OCI-LY7 (cell line): ENCODE measurements around the gene MTSS2. TPM values are rescaled to one million over a fixed set of nuclear protein-coding genes. Genes with fewer than 3 reads are reported as not detected.

Experiments used
- BruUV-seq: library from RNA; stranded (reverse); fragments of 400-500 nt; replicated peaks from 2 replicates; lab custom pipeline; 2021; lab: Mats Ljungman, UMichigan
- CTCF ChIA-PET: fragments of 300-600 bp; sonication (Branson Sonifier 250); formaldehyde crosslinking; loops from one replicate; lab custom pipeline; 2022; ENCODE audit warnings: antibody characterized with exemption; ENCODE audit not compliant: unreplicated experiment; lab: Charles Lee
- POLR2A ChIA-PET: fragments of 300-600 bp; sonication (Branson Sonifier 250); formaldehyde crosslinking; loops from one replicate; lab custom pipeline; 2022; ENCODE audit warnings: antibody characterized with exemption; lab: Charles Lee
- DNase-seq: peaks from one replicate; pipeline ENCODE4 v3.0.0-alpha.2; 2015; ENCODE audit warnings: low spot score
- H2AFZ ChIP-seq: fragments of 200-600 bp; sonication (generic), shearing (Covaris generic); 2 replicates; pipeline ENCODE4 v1.6.1; 2014; ENCODE audit warnings: mild to moderate bottlenecking, antibody characterized with exemption, low read length, moderate library complexity
- H3K27ac ChIP-seq: fragments of 200-600 bp; sonication (generic); 2 replicates; pipeline ENCODE4 v1.5.1; 2014; ENCODE audit warnings: mixed run types, low read depth, mild to moderate bottlenecking, moderate library complexity, low read length, inconsistent platforms; ENCODE audit not compliant: poor library complexity, severe bottlenecking
- H3K36me3 ChIP-seq: fragments of 200-600 bp; sonication (generic); 2 replicates; pipeline ENCODE4 v1.6.1; 2014; ENCODE audit warnings: mild to moderate bottlenecking, antibody characterized with exemption, low read length, moderate library complexity, mixed read lengths; ENCODE audit not compliant: insufficient read depth
- H3K4me1 ChIP-seq: fragments of 200-600 bp; sonication (generic); 2 replicates; pipeline ENCODE4 v1.5.1; 2014; ENCODE audit warnings: mild to moderate bottlenecking, low read length; ENCODE audit not compliant: insufficient read depth, poor library complexity, severe bottlenecking
- H3K4me2 ChIP-seq: fragments of 200-600 bp; sonication (generic); 2 replicates; pipeline ENCODE4 v1.6.1; 2014; ENCODE audit warnings: mild to moderate bottlenecking, low read length
- H3K4me3 ChIP-seq: fragments of 200-600 bp; sonication (generic); 2 replicates; pipeline ENCODE4 v1.5.1; 2014; ENCODE audit warnings: mild to moderate bottlenecking, low read depth, low read length; ENCODE audit not compliant: poor library complexity, severe bottlenecking
- H3K79me2 ChIP-seq: fragments of 200-600 bp; sonication (generic); 2 replicates; pipeline ENCODE4 v1.6.1; 2016; ENCODE audit warnings: low read depth, mild to moderate bottlenecking, low read length, moderate library complexity, mixed read lengths; ENCODE audit not compliant: insufficient read depth
- H3K9me2 ChIP-seq: fragments of 200-600 bp; sonication (generic); 2 replicates; pipeline ENCODE4 v1.6.1; 2016; ENCODE audit warnings: mild to moderate bottlenecking, low read length, mixed read lengths; ENCODE audit not compliant: insufficient read depth
- H3K9me3 ChIP-seq: fragments of 200-600 bp; sonication (generic); 2 replicates; pipeline ENCODE4 v1.6.1; 2014; ENCODE audit warnings: mild to moderate bottlenecking, mixed run types, low read length, mixed read lengths
- H4K20me1 ChIP-seq: fragments of 200-600 bp; sonication (generic); 2 replicates; pipeline ENCODE4 v1.6.1; 2014; ENCODE audit warnings: mild to moderate bottlenecking, antibody characterized with exemption, low read length, moderate library complexity, mixed read lengths; ENCODE audit not compliant: insufficient read depth
- EZH2phosphoT487 ChIP-seq: fragments of 200-600 bp; sonication (generic); IDR thresholded peaks from 2 replicates; pipeline ENCODE4 v1.6.1; 2018; ENCODE audit warnings: low read depth, borderline replicate concordance, mild to moderate bottlenecking, mixed run types, antibody characterized with exemption, low read length, moderate library complexity, mixed read lengths
- intact Hi-C: fragments of 100-400 bp; cut with micrococcal nuclease; formaldehyde crosslinking; loops from one replicate; pipeline ENCODE4 v1.10.0; 2022; ENCODE audit not compliant: unreplicated experiment
- total RNA-seq, 2 experiments: library from RNA; depleted of rRNA in 1 of 2; stranded (reverse); fragments of >200 nt in 1 of 2; shearing (Covaris generic) in 1 of 2; gene quantifications; 2 replicates each; pipeline ENCODE4 v1.2.3, GENCODE V29; 2014 to 2022
- TF ChIP-seq, protein P1 (sequence below): fragments of 200-600 bp; sonication (generic); conservative IDR thresholded peaks from 2 replicates; pipeline ENCODE4 v1.5.1; 2014; ENCODE audit warnings: mild to moderate bottlenecking, antibody characterized with exemption, low read length, moderate library complexity, mixed read lengths

MTSS2 gene
- total RNA-seq, 2 experiments from 2014 or later, result 0.17 to 0.19 TPM

DNA sequence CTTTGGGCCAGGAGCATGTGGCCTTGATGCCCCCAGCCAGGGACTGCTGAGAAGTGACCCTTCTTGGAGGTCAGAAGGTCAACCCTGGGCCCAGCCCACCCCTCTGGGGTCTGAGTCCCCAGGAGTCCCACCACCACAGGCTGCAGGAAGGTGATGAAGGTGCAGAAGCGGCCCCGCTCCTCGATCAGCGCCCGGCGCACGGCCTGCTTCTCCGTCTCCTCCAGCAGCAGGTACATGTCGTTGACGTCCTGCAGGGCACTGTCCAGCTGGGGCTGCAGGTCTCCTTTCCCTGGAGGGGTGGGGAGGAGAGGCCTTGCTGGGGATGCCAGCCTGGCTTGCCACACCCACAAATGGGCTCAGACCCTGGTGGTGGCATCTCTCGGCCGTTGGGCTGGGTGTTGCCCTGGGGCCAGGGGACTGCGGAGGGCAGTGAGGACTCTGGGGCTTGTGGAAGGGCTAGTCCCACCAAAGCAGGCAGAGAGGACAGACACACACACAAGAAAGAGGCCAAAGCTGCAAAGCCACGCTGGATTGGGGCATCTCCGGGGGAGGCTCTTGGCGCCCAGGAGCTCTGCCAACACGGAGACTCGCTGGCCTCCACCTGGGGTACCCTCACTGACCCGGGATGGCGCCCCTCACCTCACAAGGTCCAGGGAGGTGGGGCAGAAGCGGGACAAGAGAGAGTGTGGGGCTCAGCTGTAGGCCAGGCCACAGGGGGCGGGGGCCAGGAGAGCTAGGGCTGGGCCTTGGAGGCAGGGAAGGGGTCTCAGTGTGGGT, 7.5 kb downstream of the MTSS2 start:
- H4K20me1 ChIP-seq, result no peaks in the 10 kb centered on the region
- no peaks in the 10 kb centered on the region for H3K79me2 ChIP-seq
- TF ChIP-seq, protein P1, sequence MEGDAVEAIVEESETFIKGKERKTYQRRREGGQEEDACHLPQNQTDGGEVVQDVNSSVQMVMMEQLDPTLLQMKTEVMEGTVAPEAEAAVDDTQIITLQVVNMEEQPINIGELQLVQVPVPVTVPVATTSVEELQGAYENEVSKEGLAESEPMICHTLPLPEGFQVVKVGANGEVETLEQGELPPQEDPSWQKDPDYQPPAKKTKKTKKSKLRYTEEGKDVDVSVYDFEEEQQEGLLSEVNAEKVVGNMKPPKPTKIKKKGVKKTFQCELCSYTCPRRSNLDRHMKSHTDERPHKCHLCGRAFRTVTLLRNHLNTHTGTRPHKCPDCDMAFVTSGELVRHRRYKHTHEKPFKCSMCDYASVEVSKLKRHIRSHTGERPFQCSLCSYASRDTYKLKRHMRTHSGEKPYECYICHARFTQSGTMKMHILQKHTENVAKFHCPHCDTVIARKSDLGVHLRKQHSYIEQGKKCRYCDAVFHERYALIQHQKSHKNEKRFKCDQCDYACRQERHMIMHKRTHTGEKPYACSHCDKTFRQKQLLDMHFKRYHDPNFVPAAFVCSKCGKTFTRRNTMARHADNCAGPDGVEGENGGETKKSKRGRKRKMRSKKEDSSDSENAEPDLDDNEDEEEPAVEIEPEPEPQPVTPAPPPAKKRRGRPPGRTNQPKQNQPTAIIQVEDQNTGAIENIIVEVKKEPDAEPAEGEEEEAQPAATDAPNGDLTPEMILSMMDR, result no peak
- TF ChIP-seq EZH2phosphoT487, result no peak
- H3K36me3 ChIP-seq, result no peaks in the 10 kb centered on the region
- ChIA-PET CTCF (no interaction called here), POLR2A (interaction anchor here (0.5 to 0.6 kb wide), 2 partner anchors 11 to 814 kb away, joined by 3 read pairs; no protein-coding TSS in a partner anchor)
- BruUV-seq, result no TSS peak
- DNase-seq, result no peak
- H3K4me3 ChIP-seq, result no peak overlapping the region
- H3K9me2 ChIP-seq, result no peaks in the 10 kb centered on the region
- intact Hi-C loops, result no loop called here
- no peaks in the 10 kb centered on the region for H3K4me1 ChIP-seq
- H2AFZ ChIP-seq, result no peak overlapping the region
- H3K9me3 ChIP-seq, result no peaks in the 10 kb centered on the region
- no peak overlapping the region for H3K27ac ChIP-seq
- no peak overlapping the region for H3K4me2 ChIP-seq

DNA sequence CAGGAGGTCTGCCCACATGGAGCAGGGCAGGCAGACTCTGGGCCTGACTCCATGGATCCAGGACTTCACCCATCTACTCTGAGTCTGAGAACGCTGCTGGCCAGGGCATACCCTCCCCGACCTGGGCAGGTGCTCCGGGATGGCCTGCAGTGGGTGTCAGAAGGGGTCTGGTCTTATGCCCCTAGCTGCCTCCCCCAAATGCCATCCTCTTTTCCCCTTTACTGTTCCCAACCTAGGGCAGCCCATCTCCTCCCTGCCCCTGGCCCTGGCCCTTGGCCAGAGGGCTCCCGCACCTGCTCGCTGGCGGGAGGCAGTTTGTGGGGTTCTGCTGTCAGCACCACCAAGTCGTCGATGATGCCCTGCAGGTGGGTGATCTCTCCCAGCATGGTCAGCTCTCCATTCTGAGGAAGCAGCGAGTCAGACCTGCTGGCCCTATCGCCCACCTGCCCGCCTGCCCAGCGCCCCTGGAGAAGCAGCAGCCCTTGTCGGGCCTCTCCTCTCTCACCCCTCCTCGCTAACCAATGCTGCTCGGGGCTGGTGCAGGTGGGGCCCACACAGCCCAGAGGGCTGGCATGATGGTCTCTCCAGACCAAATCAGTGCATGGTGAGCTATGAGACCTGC, 8.2 kb downstream of the MTSS2 start:
- no peaks in the 10 kb centered on the region for H3K79me2 ChIP-seq
- CTCF ChIA-PET, result no interaction called here
- H3K4me2 ChIP-seq, result no peak overlapping the region
- H3K9me3 ChIP-seq, result no peaks in the 10 kb centered on the region
- H3K9me2 ChIP-seq, result no peaks in the 10 kb centered on the region
- H3K27ac ChIP-seq, result no peak overlapping the region
- H3K36me3 ChIP-seq, result no peaks in the 10 kb centered on the region
- H3K4me3 ChIP-seq, result no peak overlapping the region
- H4K20me1 ChIP-seq, result no peaks in the 10 kb centered on the region
- POLR2A ChIA-PET, result interaction anchor here (0.5 kb wide), 1 partner anchor 12 kb away, joined by 3 read pairs; no protein-coding TSS in a partner anchor
- H3K4me1 ChIP-seq, result no peaks in the 10 kb centered on the region
- DNase-seq, result no peak
- H2AFZ ChIP-seq, result no peak overlapping the region
- intact Hi-C loops, result no loop called here
- TF ChIP-seq EZH2phosphoT487, result no peak
- TF ChIP-seq, protein P1, result no peak
- no TSS peak for BruUV-seq
